HCT116 (cell line): ENCODE results near the gene ABCC1. TPM values are rescaled to one million over a fixed set of nuclear protein-coding genes. Genes with fewer than 3 reads are reported as not detected.

Experiments used
- ATAC-seq: fragments of 200-7000 bp; cut with Tn5 transposase; 2 replicates; pipeline ENCODE4 v1.9.1; 2020; ENCODE audit warnings: mild to moderate bottlenecking, moderate library complexity
- BruUV-seq: library from RNA; stranded (reverse); fragments of 400-500 nt; replicated peaks from 2 replicates; lab custom pipeline; 2021; lab: Mats Ljungman, UMichigan
- CTCF ChIA-PET: fragments of 300-600 bp; sonication (Branson Sonifier 250); formaldehyde crosslinking; loops from one replicate; lab custom pipeline; 2021; ENCODE audit warnings: antibody characterized with exemption; lab: Charles Lee
- POLR2A ChIA-PET: fragments of 300-600, 350-600 bp; sonication (Branson Sonifier 250); formaldehyde crosslinking; loops from one replicate; lab custom pipeline; 2021; ENCODE audit warnings: antibody characterized with exemption; lab: Charles Lee
- RAD21 ChIA-PET, 2 experiments: fragments of 300-600 bp; sonication (Branson Sonifier 250); formaldehyde crosslinking; loops; one replicate each; lab custom pipeline; 2023; ENCODE audit warnings: low total read pairs in 2 of 2; ENCODE audit not compliant: uncharacterized antibody in 2 of 2, unreplicated experiment in 2 of 2, low non-redundant PET in 1 of 2; lab: Charles Lee
- DNase-seq: peaks from one replicate; pipeline ENCODE4 v3.0.0-alpha.2; 2010; ENCODE audit warnings: low read depth, low spot score
- H2AFZ ChIP-seq: fragments of 200-600 bp; shearing (Covaris generic), sonication (generic); 2 replicates; pipeline ENCODE4 v1.6.1; 2017; ENCODE audit warnings: low read depth, mixed run types, mixed read lengths, antibody characterized with exemption, low read length; ENCODE audit not compliant: poor library complexity, severe bottlenecking
- H3K27ac ChIP-seq: 2 replicates; pipeline ENCODE4 v1.5.1; 2012; ENCODE audit warnings: low read depth, low read length
- H3K27me3 ChIP-seq: fragments of 200-600 bp; sonication (generic); 2 replicates; pipeline ENCODE4 v1.6.1; 2016; ENCODE audit warnings: mixed run types, low read length, mixed read lengths; ENCODE audit not compliant: insufficient read depth
- H3K36me3 ChIP-seq, 2 experiments: fragments of 200-500 bp in 1 of 2; fragments of 200-600 bp in 1 of 2; sonication (Bioruptor generic) in 1 of 2; sonication (generic) in 1 of 2; 2 replicates each; pipeline versions ENCODE4 v1.5.1 to v1.6.1; 2014 to 2016; ENCODE audit warnings: low read length in 2 of 2, inconsistent platforms in 1 of 2, mixed read lengths in 1 of 2, mixed run types in 1 of 2; ENCODE audit not compliant: insufficient read depth in 2 of 2, control insufficient read depth in 1 of 2
- H3K4me1 ChIP-seq, 2 experiments: fragments of 200-600 bp in 1 of 2; sonication (generic) in 1 of 2; 2 replicates each; pipeline versions ENCODE4 v1.5.1 to v1.6.1; 2012 to 2017; ENCODE audit warnings: low read length in 2 of 2, inconsistent platforms in 1 of 2, mild to moderate bottlenecking in 1 of 2, mixed read lengths in 1 of 2, mixed run types in 1 of 2, moderate library complexity in 1 of 2; ENCODE audit not compliant: insufficient read depth in 2 of 2, control insufficient read depth in 1 of 2
- H3K4me2 ChIP-seq: fragments of 200-600 bp; sonication (generic); 2 replicates; pipeline ENCODE4 v1.6.1; 2017; ENCODE audit warnings: mixed run types, low read length, mixed read lengths
- H3K4me3 ChIP-seq, 2 experiments: fragments of 200-600 bp in 1 of 2; sonication (generic) in 1 of 2; replicated peaks in 1 of 2; 2 replicates each; pipeline ENCODE4 v1.5.1; 2011 to 2016; ENCODE audit warnings: low read length in 2 of 2, control low read depth in 1 of 2, low read depth in 1 of 2, mild to moderate bottlenecking in 1 of 2, mixed read lengths in 1 of 2, mixed run types in 1 of 2
- H3K79me2 ChIP-seq: fragments of 200-600 bp; sonication (generic); 2 replicates; pipeline ENCODE4 v1.6.1; 2017; ENCODE audit warnings: mild to moderate bottlenecking, mixed run types, low read length, moderate library complexity, mixed read lengths; ENCODE audit not compliant: insufficient read depth
- H3K9ac ChIP-seq: fragments of 200-600 bp; sonication (generic); 2 replicates; pipeline ENCODE4 v1.6.1; 2016; ENCODE audit warnings: low read length, mixed read lengths
- H3K9me2 ChIP-seq: fragments of 200-600 bp; sonication (generic), shearing (Covaris generic); 2 replicates; pipeline ENCODE4 v1.6.1; 2017; ENCODE audit warnings: mixed run types, mild to moderate bottlenecking, moderate library complexity; ENCODE audit not compliant: insufficient read depth
- H3K9me3 ChIP-seq, 2 experiments: fragments of 200-500 bp in 1 of 2; fragments of 200-600 bp in 1 of 2; sonication (Bioruptor generic) in 1 of 2; sonication (generic) in 1 of 2; 2 replicates each; pipeline ENCODE4 v1.6.1; 2014 to 2017; ENCODE audit warnings: low read length in 2 of 2, mixed read lengths in 2 of 2, inconsistent platforms in 1 of 2, low read depth in 1 of 2, mild to moderate bottlenecking in 1 of 2, mixed run types in 1 of 2, moderate library complexity in 1 of 2; ENCODE audit not compliant: control insufficient read depth in 1 of 2, insufficient read depth in 1 of 2
- H4K20me1 ChIP-seq: fragments of 200-600 bp; sonication (generic), shearing (Covaris generic); 2 replicates; pipeline ENCODE4 v1.6.1; 2017; ENCODE audit warnings: mixed run types, mild to moderate bottlenecking, moderate library complexity; ENCODE audit not compliant: insufficient read depth
- CBX3 ChIP-seq: IDR thresholded peaks from 2 replicates; pipeline ENCODE4 v1.6.1; 2012; ENCODE audit warnings: low read depth
- CEBPB ChIP-seq: IDR thresholded peaks from 2 replicates; pipeline ENCODE4 v1.6.1; 2012; ENCODE audit warnings: low read depth
- CTCF ChIP-seq, 3 experiments: fragments of 200-600 bp in 1 of 3; sonication (generic) in 1 of 3; IDR thresholded peaks in 2 of 3; conservative IDR thresholded peaks in 1 of 3; 2 replicates each; pipeline ENCODE4 v1.5.1; 2012 to 2017; ENCODE audit warnings: low read depth in 2 of 3, low read length in 2 of 3, antibody characterized with exemption in 1 of 3, borderline replicate concordance in 1 of 3, control low read depth in 1 of 3, mild to moderate bottlenecking in 1 of 3, mixed read lengths in 1 of 3, mixed run types in 1 of 3, moderate library complexity in 1 of 3; ENCODE audit not compliant: insufficient read depth in 1 of 3
- EGR1 ChIP-seq: IDR thresholded peaks from 2 replicates; pipeline ENCODE4 v1.6.1; 2012; ENCODE audit warnings: low read depth
- ELF1 ChIP-seq: IDR thresholded peaks from 2 replicates; pipeline ENCODE4 v1.6.1; 2012; ENCODE audit warnings: low read depth, borderline replicate concordance
- EZH2phosphoT487 ChIP-seq: fragments of 200-600 bp; IDR thresholded peaks from 2 replicates; pipeline ENCODE4 v1.6.1; 2018; ENCODE audit warnings: antibody characterized with exemption, borderline replicate concordance
- POLR2A ChIP-seq: IDR thresholded peaks from 2 replicates; pipeline ENCODE4 v1.7.0; 2011; ENCODE audit warnings: borderline replicate concordance; ENCODE audit not compliant: insufficient read depth, insufficient read length; ENCODE audit errors: extremely low read depth
- POLR2AphosphoS5 ChIP-seq: IDR thresholded peaks from 2 replicates; pipeline ENCODE4 v1.6.1; 2011; ENCODE audit warnings: mild to moderate bottlenecking, low read depth, low read length, moderate library complexity
- SIN3A ChIP-seq: IDR thresholded peaks from 2 replicates; pipeline ENCODE4 v1.6.1; 2012; ENCODE audit warnings: low read depth
- SP1 ChIP-seq: IDR thresholded peaks from 2 replicates; pipeline ENCODE4 v1.6.1; 2012; ENCODE audit warnings: low read depth
- SRF ChIP-seq: IDR thresholded peaks from 2 replicates; pipeline ENCODE4 v1.6.1; 2012; ENCODE audit warnings: low read depth
- YY1 ChIP-seq: IDR thresholded peaks from 2 replicates; pipeline ENCODE4 v1.6.1; 2011; ENCODE audit warnings: low read length, low read depth, moderate library complexity, mild to moderate bottlenecking; ENCODE audit not compliant: insufficient replicate concordance; ENCODE audit errors: extremely low read depth
- ZBTB33 ChIP-seq: IDR thresholded peaks from 2 replicates; pipeline ENCODE4 v1.6.1; 2011; ENCODE audit warnings: mild to moderate bottlenecking, low read length, moderate library complexity; ENCODE audit not compliant: insufficient replicate concordance; ENCODE audit errors: extremely low read depth
- ZFX ChIP-seq: fragments of 450-650 bp; IDR thresholded peaks from 2 replicates; pipeline ENCODE4 v1.6.1; 2017
- ZNF274 ChIP-seq: fragments of 200-500 bp; sonication (Bioruptor generic); IDR thresholded peaks from 2 replicates; pipeline ENCODE4 v1.6.1; 2014; ENCODE audit warnings: mild to moderate bottlenecking, low read depth, low read length, inconsistent platforms
- intact Hi-C: fragments of 100-400 bp; cut with micrococcal nuclease; formaldehyde crosslinking; loops from 2 replicates; pipeline ENCODE4 v1.10.0; 2022
- total RNA-seq: library from RNA; stranded (reverse); gene quantifications from one replicate; pipeline ENCODE4 v1.2.1, GENCODE V29; 2021; ENCODE audit not compliant: unreplicated experiment

Gene ABCC1
- total RNA-seq, 1 experiment from 2014 or later: 61.9 TPM

GRCh38 chr16:16121185-16121727 lies 171.8 kb downstream of the ABCC1 start:
- BruUV-seq: no TSS peak
- Histone ChIP-seq H3K36me3 (peaks cover 22 to 69% of the 10 kb centered on the region in 2 experiments), H3K27me3 (no peaks in the 10 kb centered on the region), H4K20me1 (no peaks in the 10 kb centered on the region), H3K9me3 (peaks cover 5 to 8% of the 10 kb centered on the region in 2 experiments; a peak in 2 of 4 replicates), H3K4me1 (no peaks in the 10 kb centered on the region), H3K79me2 (peaks cover 4% of the 10 kb centered on the region; the same call in 1 of the 2 replicates), H2AFZ (no peak overlapping the region), H3K9me2 (no peaks in the 10 kb centered on the region), H3K27ac (no peak overlapping the region), H3K4me2 (no peak overlapping the region), H3K4me3 (no peak overlapping the region), H3K9ac (no peak overlapping the region)
- POLR2A ChIA-PET: interaction anchor here (0.6 kb wide), 1 partner anchor 112 kb away, joined by 4 read pairs; no protein-coding TSS in a partner anchor
- CTCF ChIA-PET: no interaction called here
- ATAC-seq (no peak), DNase-seq (no peak)
- TF ChIP-seq SIN3A (no peak), ELF1 (no peak), ZFX (no peak)
- RAD21 ChIA-PET: no interaction called here
- intact Hi-C loops: loop anchor here (10.0 kb wide), 1 partner anchor 416 kb away; no protein-coding TSS in a partner anchor

- Histone ChIP-seq H3K9me2 (no peaks in the 10 kb centered on the region), H3K36me3 (peaks cover 18 to 60% of the 10 kb centered on the region in 2 experiments), H3K9me3 (peaks cover 5 to 8% of the 10 kb centered on the region in 2 experiments; a peak in 2 of 4 replicates), H4K20me1 (no peaks in the 10 kb centered on the region), H3K27me3 (no peaks in the 10 kb centered on the region), H3K79me2 (no peaks in the 10 kb centered on the region; the same call in 1 of the 2 replicates), H3K4me3 (no peak overlapping the region), H3K4me1 (no peaks in the 10 kb centered on the region), H3K4me2 (no peak overlapping the region), H3K27ac (no peak overlapping the region), H2AFZ (no peak overlapping the region), H3K9ac (no peak overlapping the region)
- POLR2A ChIA-PET: interaction anchor here (0.6 kb wide), 1 partner anchor 113 kb away, joined by 4 read pairs; no protein-coding TSS in a partner anchor
- no TSS peak for BruUV-seq
- DNase-seq (no peak), ATAC-seq (no peak)
- CTCF ChIA-PET: no interaction called here
- RAD21 ChIA-PET: no interaction called here
- intact Hi-C loops: loop anchor here (10.0 kb wide), 1 partner anchor 417 kb away; no protein-coding TSS in a partner anchor
- no peak for TF ChIP-seq EZH2phosphoT487
- no peak for TF ChIP-seq SP1
- TF ChIP-seq CBX3: no peak
- no peak for TF ChIP-seq EGR1
- no peak for TF ChIP-seq SRF
- TF ChIP-seq CEBPB: no peak
- no peak for TF ChIP-seq YY1
- no peak for TF ChIP-seq ZFX
- TF ChIP-seq POLR2AphosphoS5: no peak
- TF ChIP-seq CTCF (IDR thresholded peaks at IDR 0.05 in 2 of 3, conservative IDR thresholded peaks at IDR 0.05 in 1 of 3; ENCODE audit: borderline replicate concordance in 1 of 3, insufficient read depth in 1 of 3, low read depth in 2 of 3, low read length in 2 of 3): no peak
- no peak for TF ChIP-seq ZBTB33
- TF ChIP-seq POLR2A: no peak
- TF ChIP-seq ZNF274: no peak
Measured at GRCh38 chr16:16122264-16122663, 172.8 kb downstream of the ABCC1 start.
